Kidney (tissue), 14 donors: ENCODE data around the gene EXOC3L1. TPM values are rescaled to one million over a fixed set of nuclear protein-coding genes. Genes with fewer than 3 reads are reported as not detected.

Experiments used
- DNase-seq, 5 donors: peaks; one replicate each; pipeline ENCODE4 v3.0.0-alpha.2; 2013 to 2020
- FAIRE-seq: peaks from 2 replicates; lab custom pipeline; 2012; peaks lifted over from hg19 to GRCh38; lab: Jason Lieb, UNC
- H3K27ac ChIP-seq, 2 donors: one replicate each; pipeline ENCODE4 v1.7.0; 2013; ENCODE audit warnings: low read depth in 2 of 2, low read length in 2 of 2, inconsistent platforms in 1 of 2
- H3K27me3 ChIP-seq: one replicate; pipeline ENCODE4 v1.7.1; 2013; ENCODE audit warnings: low read length, inconsistent platforms; ENCODE audit not compliant: control insufficient read depth, insufficient read depth
- H3K36me3 ChIP-seq, 3 donors: one replicate each; pipeline versions ENCODE4 v1.7.0 to v1.7.1; 2013; ENCODE audit warnings: low read length in 3 of 3, control low read depth in 1 of 3, inconsistent platforms in 1 of 3; ENCODE audit not compliant: insufficient read depth in 3 of 3, control insufficient read depth in 2 of 3
- H3K4me1 ChIP-seq, 3 donors: one replicate each; pipeline versions ENCODE4 v1.7.0 to v1.7.1; 2013; ENCODE audit warnings: low read length in 3 of 3, inconsistent platforms in 1 of 3, low read depth in 1 of 3; ENCODE audit not compliant: control insufficient read depth in 2 of 3, insufficient read depth in 2 of 3
- H3K4me3 ChIP-seq, 3 donors: one replicate each; pipeline versions ENCODE4 v1.7.0 to v1.8.1; 2013; ENCODE audit warnings: low read length in 3 of 3, control low read depth in 1 of 3, inconsistent platforms in 1 of 3
- H3K9ac ChIP-seq, 3 donors: one replicate each; pipeline versions ENCODE4 v1.7.0 to v1.7.1; 2013; ENCODE audit warnings: low read length in 3 of 3, control low read depth in 1 of 3, inconsistent platforms in 1 of 3
- H3K9me3 ChIP-seq, 3 donors: one replicate each; pipeline versions ENCODE4 v1.7.0 to v1.7.1; 2013; ENCODE audit warnings: low read length in 3 of 3, control low read depth in 1 of 3, inconsistent platforms in 1 of 3; ENCODE audit not compliant: control insufficient read depth in 2 of 3, insufficient read depth in 1 of 3
- CTCF ChIP-seq: IDR thresholded peaks from 3 replicates; pipeline ENCODE4 v1.5.1; 2012; ENCODE audit warnings: mild to moderate bottlenecking, moderate library complexity, borderline replicate concordance; ENCODE audit not compliant: insufficient read depth; ENCODE audit errors: extremely low read depth
- intact Hi-C: fragments of 100-400 bp; cut with DNase I; formaldehyde crosslinking; loops from one replicate; pipeline ENCODE4 v1.11.1; 2022
- polyA plus RNA-seq: library from polyadenylated mRNA; stranded (reverse); fragments of 350-450 nt; fragmentation: Illumina TruSeq; extraction: RNeasy Lipid Tissue Mini Kit (QIAGEN cat#74804); gene quantifications from one replicate; pipeline ENCODE4 v1.2.3, GENCODE V29; 2014; ENCODE audit warnings: low read depth, low replicate concordance; ENCODE audit not compliant: insufficient read depth
- total RNA-seq: library from RNA; stranded (reverse); fragmentation: NEBNext Ultra II Directional; extraction: Animal tissue kit (Norgen Biotek cat#: 25700); gene quantifications from one replicate; pipeline ENCODE4 v1.2.1, GENCODE V29; 2021
- donor health status: control.
- donor health status: control.
- donor health status: control.
- donor health status: control.
- donor health status: control.
- donor health status: DM: yes; HTN: yes; CAD: no.
- donor health status: Normal renal cell carcinoma (clear cell type).

The EXOC3L1 gene
- total and polyA plus RNA-seq, 2 donors from 2014 or later, result 7.2 to 9.9 TPM

DNA sequence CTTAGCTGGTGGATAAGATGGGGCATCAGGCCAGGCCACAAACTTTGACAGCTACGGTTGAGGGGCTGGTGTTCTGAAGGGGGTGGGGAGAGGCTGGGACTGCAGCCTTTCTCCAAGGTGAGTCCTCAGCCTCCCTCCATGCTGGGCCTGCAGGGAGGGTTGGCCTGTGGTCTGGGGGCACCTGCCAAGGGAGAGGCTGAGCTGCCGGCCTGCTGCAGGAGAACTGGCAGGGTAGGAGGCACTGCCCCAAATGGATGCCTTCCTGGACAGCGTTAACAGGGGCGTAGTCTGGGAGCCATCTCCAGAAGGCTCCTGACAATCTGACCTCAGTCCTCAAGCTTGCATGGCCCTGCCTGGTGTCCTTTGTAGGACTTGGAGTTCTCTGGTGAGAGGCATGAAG lies 14.1 kb upstream of the EXOC3L1 start:
- Histone ChIP-seq H3K9ac (no peak overlapping the region), H3K4me3 (no peak overlapping the region), H3K9me3 (no peaks in the 10 kb centered on the region), H3K27me3 (no peaks in the 10 kb centered on the region), H3K4me1 (no peaks in the 10 kb centered on the region), H3K36me3 (peaks cover 0 to 7% (median 4%) of the 10 kb centered on the region in 3 donors), H3K27ac (no peak overlapping the region)
- intact Hi-C loops, result no loop called here
- no peak for FAIRE-seq
- no peak for TF ChIP-seq CTCF
- DNase-seq, result no peak

DNA sequence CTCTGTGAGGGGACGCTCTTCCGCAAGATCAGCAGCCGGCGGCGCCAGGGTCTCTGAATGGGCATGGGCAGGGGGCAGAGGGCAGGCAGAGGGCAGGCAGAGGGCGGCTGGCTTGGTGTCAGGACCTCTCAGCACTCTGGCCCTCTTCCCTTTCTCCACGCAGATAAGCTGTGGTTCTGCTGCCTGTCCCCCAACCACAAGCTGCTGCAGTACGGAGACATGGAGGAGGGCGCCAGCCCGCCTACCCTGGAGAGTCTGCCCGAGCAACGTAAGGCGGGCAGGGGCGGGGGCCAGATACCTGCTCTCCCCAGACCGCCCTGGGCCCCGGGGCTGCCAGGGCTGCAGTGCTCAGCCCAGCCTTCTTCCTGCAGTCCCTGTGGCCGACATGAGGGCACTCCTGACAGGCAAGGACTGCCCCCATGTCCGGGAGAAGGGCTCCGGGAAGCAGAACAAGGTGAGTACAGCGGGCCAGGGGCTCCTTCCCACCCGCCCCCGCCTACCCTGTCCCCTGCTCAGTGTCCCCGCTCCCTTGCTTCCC lies 13.1 kb upstream of the EXOC3L1 start:
- H3K4me1 ChIP-seq, result peaks cover 0 to 5% (median 5%) of the 10 kb centered on the region in 3 donors
- H3K4me3 ChIP-seq, result no peak overlapping the region
- no peak for DNase-seq
- H3K27me3 ChIP-seq, result no peaks in the 10 kb centered on the region
- no peak overlapping the region for H3K27ac ChIP-seq
- no peak for FAIRE-seq
- intact Hi-C loops, result no loop called here
- H3K9me3 ChIP-seq, result no peaks in the 10 kb centered on the region
- no peak for TF ChIP-seq CTCF
- peaks cover 0 to 7% (median 5%) of the 10 kb centered on the region in 3 donors for H3K36me3 ChIP-seq
- no peak overlapping the region for H3K9ac ChIP-seq

DNA sequence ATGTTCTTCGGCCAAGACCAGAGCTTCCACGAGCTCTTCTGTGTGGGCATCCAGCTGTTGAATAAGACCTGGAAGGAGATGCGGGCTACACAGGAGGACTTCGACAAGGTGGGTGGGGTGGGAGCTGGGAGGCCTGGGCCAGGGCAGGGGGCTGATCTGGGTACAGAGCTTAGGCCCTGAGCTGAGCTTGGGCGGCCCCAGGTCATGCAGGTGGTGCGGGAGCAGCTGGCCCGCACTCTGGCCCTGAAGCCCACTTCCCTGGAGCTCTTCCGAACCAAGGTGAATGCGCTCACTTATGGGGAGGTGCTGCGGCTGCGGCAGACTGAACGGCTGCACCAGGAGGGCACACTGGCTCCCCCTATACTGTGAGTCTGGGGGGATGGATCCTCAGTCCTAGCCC lies 12.5 kb upstream of the EXOC3L1 start:
- H3K27me3 ChIP-seq, result no peaks in the 10 kb centered on the region
- intact Hi-C loops, result no loop called here
- DNase-seq, result peak in 1 of 5 donors; percentile 64
- TF ChIP-seq CTCF, result no peak
- no peak overlapping the region for H3K4me3 ChIP-seq
- H3K36me3 ChIP-seq, result peaks cover 0 to 11% (median 7%) of the 10 kb centered on the region in 3 donors
- FAIRE-seq, result no peak
- no peak overlapping the region for H3K27ac ChIP-seq
- no peak overlapping the region for H3K9ac ChIP-seq
- no peaks in the 10 kb centered on the region for H3K9me3 ChIP-seq
- H3K4me1 ChIP-seq, result peaks cover 0 to 11% (median 11%) of the 10 kb centered on the region in 3 donors
